ENCODE results near the gene RTP2.

- TF ChIP-seq POLR2AphosphoS5 (IDR thresholded peaks at IDR 0.05; ENCODE audit: low read depth, low read length) (no peak), SIN3A (IDR thresholded peaks at IDR 0.05; ENCODE audit: borderline replicate concordance, insufficient read depth, low read depth, low read length) (no peak), REST (IDR thresholded peaks at IDR 0.05; ENCODE audit: insufficient read depth in 1 of 2, low read depth in 2 of 2, low read length in 1 of 2) (no peak)
- TF ChIP-seq, protein P1, sequence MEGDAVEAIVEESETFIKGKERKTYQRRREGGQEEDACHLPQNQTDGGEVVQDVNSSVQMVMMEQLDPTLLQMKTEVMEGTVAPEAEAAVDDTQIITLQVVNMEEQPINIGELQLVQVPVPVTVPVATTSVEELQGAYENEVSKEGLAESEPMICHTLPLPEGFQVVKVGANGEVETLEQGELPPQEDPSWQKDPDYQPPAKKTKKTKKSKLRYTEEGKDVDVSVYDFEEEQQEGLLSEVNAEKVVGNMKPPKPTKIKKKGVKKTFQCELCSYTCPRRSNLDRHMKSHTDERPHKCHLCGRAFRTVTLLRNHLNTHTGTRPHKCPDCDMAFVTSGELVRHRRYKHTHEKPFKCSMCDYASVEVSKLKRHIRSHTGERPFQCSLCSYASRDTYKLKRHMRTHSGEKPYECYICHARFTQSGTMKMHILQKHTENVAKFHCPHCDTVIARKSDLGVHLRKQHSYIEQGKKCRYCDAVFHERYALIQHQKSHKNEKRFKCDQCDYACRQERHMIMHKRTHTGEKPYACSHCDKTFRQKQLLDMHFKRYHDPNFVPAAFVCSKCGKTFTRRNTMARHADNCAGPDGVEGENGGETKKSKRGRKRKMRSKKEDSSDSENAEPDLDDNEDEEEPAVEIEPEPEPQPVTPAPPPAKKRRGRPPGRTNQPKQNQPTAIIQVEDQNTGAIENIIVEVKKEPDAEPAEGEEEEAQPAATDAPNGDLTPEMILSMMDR (IDR thresholded peaks at IDR 0.05), result no peak
Observed at GRCh38 chr3:187717572-187717971, 15.2 kb upstream of the RTP2 start.
